Nucleus accumbens (tissue), 56 donors: ENCODE data around the gene IP6K3.
A peak's percentile ranks its signal among the peaks of the same experiment; 100 is the strongest.

Experiments used
- DNase-seq, 56 donors: peaks; one replicate each; lab custom pipeline; 2025; lab: John Stamatoyannopoulos, UW

The IP6K3 gene, protein sequence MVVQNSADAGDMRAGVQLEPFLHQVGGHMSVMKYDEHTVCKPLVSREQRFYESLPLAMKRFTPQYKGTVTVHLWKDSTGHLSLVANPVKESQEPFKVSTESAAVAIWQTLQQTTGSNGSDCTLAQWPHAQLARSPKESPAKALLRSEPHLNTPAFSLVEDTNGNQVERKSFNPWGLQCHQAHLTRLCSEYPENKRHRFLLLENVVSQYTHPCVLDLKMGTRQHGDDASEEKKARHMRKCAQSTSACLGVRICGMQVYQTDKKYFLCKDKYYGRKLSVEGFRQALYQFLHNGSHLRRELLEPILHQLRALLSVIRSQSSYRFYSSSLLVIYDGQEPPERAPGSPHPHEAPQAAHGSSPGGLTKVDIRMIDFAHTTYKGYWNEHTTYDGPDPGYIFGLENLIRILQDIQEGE

GRCh38 chr6:33746651-33747100 is at the start of gene IP6K3:
IP6K3 (minus strand) TSS chr6:33746905; CDS start chr6:33735476, 11,429 bp downstream.
- DNase-seq, result peak in 54 of 56 donors; percentile 13 to 94 (median 78)

- no peak for DNase-seq
These were observed 48.4 kb upstream of the IP6K3 start for GRCh38 chr6:33794910-33795623.

DNA sequence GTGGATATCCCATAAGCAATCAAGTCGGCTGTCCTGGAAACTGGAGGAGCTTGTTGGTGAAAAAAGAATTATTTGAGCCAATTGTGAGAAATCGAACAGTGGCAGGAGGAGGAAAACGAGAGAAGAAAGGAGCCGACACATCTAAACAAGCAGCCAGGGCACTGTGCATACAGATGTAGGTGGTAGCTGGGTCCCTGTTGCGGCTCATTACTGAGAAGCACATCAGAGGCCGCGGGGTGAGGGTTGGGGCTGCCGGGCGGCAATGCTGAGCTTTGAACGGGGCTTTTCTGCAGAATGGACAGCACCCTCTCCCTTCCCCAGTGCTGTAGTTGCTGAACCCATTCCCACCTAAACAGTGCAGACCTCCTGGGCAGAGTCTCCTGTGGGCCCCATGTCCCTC is 46.3 kb upstream of the IP6K3 start:
- DNase-seq, result no peak

DNA sequence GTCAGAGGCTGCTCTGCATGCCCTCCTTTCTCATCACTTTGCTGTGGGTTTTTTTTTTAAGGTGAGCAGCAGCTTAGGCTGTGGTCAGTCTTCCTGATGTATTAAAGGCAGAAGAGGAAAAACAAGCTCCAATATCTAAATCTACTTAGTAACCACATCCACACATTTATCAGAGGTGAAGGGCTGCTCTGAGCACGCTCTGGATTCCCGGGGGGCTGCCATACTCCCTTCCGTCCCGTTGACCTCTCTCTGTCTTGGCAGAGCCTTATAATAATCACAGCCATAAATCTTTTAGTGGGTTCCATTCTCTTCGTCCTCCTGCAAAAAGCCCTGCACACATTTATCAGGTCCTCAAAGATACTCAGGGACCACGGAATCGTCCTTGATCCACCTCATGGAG is 44.9 kb upstream of the IP6K3 start:
- no peak for DNase-seq

DNA sequence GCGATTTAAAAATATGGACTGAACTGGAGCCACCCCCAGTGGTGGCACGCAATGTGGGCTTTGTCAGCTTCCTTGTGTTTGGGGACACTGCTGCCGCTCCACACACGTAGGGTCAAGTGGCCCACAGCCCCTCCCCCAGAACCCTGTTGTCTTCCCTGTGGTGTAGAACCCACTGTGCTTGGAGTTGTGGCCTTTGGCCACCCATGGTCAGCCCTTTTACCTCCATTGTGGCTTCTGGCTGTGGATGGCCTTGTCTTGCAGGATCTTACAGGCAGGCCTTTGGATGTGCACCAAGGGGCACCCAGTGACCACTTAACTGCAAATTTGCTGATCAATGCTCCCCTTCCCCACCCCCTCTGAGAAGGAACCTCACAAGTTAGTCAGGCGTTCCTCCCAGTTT is 44.2 kb upstream of the IP6K3 start:
- DNase-seq, result no peak

GRCh38 chr6:33790379-33790778 is 43.7 kb upstream of the IP6K3 start:
- no peak for DNase-seq

GRCh38 chr6:33789550-33789895 is 42.8 kb upstream of the IP6K3 start:
- DNase-seq, result peak in 1 of 56 donors; percentile 30

DNA sequence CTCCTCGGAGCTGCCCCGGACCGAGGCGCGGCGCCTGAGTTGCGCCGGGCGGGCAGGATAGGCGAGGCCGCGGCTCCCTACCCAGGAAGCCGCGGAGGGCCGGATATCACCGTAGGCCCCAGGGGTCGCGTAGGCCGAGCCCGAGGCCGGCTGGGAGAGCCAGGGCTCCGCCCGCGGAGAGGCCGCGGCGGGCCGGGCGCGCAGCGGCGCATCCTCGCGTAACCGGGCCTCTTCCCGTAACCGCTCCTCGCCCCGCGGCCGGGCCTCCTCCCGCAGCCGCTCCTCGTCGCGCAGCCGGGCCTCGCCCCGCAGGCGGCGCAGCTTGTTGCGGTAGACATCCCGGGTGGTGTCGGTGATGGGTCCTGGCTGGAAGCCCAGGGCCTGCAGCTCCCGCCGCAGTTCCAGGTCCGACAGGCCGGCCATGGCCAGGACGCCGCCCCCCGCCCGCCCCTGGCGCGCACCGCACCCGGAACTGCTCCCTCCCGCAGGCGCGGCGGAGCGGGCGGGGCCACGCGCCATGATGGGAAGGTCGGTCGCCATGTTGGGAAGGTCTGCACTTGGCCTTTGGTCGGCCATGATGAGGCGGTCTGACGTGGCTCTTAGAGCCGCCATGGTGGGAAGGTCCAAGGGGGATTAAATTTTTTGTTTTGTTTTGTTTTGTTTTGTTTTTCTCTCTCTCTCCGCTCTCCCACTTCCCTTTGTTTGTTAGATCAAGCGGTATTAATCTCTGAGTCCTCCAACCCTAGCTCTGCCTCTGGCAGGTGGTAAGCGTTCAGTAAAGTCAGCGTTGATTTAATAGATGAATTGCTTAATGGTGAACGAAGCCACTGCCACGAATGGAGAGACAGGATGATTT is 42.2 kb upstream of the IP6K3 start, which contains the start of gene LEMD2:
Gene LEMD2, minus strand, starts transcription at position 437 of the 856 bp plus-strand sequence. Its CDS starts 14 bp downstream, at position 423.
- DNase-seq, result peak in 55 of 56 donors; percentile 64 to 95 (median 89)

DNA sequence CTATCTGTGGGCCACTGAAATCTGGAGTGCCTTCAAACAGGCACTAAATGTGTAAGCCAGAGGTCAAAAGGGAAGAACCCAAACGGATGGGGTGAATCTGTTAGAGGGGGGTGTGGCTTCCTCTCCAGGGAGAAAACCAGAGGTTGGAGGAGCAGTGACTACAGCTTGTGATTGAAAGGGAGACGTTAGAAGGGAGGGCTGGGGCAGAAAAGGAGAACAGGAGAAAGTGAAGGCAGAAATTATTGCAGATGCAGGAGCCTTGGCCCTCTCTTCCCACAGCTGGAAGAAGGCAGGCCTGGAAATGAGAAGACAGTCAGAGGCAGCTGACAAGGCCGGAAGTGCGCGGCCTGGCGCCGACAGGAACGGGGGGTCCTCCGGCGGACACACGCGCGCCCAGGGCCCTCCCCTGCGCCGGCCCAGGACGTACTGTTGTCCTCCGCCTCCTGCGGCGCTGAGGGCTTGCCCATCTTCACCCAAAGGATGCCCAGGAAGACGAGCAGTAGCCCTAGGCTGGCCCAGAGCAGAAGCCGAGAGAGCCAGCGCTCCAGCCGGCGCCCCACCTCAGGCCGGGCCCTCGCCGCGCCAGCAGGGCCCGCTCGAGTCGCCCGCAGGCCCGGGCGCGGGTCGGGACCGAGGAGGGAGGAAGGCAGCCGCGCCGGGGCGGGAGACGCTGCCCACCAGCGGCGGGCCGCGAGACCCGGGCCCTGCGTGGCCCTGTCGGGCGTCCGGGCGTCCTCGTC is 41.4 kb upstream of the IP6K3 start:
- DNase-seq, result peak in 48 of 56 donors; percentile 12 to 76 (median 50)

GRCh38 chr6:33787346-33787953 is 40.7 kb upstream of the IP6K3 start:
- DNase-seq, result no peak

DNA sequence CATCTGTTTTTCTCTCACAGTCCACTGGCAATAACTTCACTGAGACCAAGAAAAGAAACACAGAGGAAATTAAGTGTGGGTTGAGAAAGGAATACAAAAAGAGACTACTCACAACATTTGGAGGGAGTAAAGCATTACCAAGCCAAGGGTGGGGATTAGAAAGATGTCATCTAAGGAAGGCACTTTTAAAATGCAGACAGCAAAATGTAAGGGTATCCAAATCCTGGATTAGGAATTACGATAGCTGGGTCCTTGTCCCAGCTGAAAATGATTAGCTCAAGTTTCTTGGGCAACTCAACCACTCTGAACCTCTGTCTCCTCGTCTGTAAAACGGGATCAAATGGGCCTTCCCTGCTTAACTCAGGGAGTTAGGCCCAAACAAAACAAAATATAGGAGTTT is 40.0 kb upstream of the IP6K3 start:
- no peak for DNase-seq

DNA sequence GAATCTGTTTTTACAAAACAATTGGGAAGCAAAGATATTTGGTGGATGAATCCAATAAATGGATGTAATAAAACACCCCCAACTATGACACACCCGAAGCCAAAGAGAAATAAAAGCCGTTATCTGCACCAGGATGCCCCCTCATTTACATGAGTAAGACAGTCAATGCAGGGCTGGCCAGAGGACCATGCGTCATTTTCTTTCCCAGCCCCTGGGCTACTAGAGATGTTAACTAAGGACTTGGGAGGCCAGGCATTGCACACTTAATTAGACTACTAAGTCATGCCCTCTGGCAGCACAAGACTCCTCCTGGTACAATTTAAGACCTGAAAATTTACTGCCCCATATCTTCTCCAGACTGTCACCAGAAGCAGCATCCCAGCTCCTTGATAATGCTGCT is 39.1 kb upstream of the IP6K3 start:
- no peak for DNase-seq

GRCh38 chr6:33784787-33785186 is 38.1 kb upstream of the IP6K3 start:
- peak in 3 of 56 donors; percentile 5 to 19 (median 19) for DNase-seq

GRCh38 chr6:33783781-33784520 is 37.2 kb upstream of the IP6K3 start:
- no peak for DNase-seq

DNA sequence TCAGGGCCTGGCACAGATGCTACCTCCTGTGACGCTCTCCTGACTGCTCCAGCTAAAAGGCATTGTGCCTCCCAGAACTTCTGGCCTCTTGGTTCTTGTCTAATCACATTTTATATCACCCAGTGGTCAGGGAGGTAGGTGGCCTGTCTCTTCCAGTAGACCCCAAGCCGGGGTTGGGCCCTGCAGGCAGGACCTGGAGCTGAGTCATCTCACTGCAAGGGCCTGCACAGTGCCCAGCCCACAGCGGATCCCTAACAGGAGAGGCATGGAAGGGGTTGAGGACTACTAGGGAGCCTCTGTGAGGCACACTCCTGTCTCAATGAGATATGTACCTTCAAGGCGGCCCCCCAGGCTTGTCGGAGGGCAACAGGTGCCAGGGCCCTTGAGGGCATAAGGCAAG is 35.9 kb upstream of the IP6K3 start:
- no peak for DNase-seq

DNA sequence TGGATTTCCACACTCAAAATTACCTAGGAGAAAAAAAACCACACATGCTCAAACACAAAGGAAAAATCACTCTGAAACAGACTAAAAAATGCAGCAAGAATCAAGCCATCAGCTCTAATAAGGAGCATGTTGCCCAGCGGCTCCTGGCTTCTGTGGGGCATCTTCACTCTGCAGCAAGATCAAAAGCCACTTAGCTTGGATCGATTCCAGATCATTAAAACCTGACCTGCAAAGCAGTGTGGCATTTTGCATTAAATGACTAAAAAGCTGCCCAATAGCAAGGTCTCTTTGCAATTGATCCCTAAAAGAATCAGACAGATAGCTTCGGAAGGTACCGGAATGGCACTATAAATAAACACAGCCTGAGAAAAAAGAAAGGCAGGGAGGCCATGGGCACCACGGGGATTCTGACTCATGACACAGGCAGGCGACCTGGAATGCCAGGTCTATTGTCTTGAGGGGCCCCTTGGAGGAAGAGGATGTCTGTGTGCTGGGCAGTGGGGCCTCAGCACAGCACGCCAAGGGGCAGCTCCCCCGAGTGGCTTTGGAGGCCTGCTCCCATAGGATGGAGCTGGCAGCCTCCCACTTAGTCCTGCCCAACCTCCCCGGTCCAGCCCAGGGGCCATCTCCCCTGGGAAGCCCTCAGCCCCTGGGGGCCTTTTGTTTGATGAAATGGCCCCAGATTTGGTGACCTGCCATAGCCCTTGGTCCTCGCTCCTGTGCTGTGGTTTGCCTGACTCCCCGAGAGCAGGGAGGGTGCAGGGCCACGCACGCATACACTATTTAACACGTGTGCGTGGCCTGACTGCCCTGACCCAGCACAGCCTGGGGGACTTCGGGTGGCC is 34.6 kb upstream of the IP6K3 start:
- DNase-seq, result no peak

- DNase-seq, result no peak
These were observed 33.2 kb upstream of the IP6K3 start for GRCh38 chr6:33779895-33780294.

- DNase-seq, result no peak
These were observed 32.6 kb upstream of the IP6K3 start for GRCh38 chr6:33779290-33779689.
